GM12878 (cell line): ENCODE measurements around the gene TGFB1. TPM values are rescaled to one million over a fixed set of nuclear protein-coding genes. Genes with fewer than 3 reads are reported as not detected.

ENCODE experiments used
- CBFB ChIP-seq: IDR thresholded peaks from 2 replicates; pipeline ENCODE4 v1.6.1; 2016; ENCODE audit warnings: antibody characterized with exemption, low read depth
- CHD4 ChIP-seq: fragments of 200-600 bp; sonication (generic); IDR thresholded peaks from 2 replicates; pipeline ENCODE4 v1.6.1; 2016; ENCODE audit warnings: mild to moderate bottlenecking
- DPF2 ChIP-seq: fragments of 450-650 bp; IDR thresholded peaks from 2 replicates; pipeline ENCODE4 v1.6.1; 2017; ENCODE audit warnings: mild to moderate bottlenecking
- HSF1 ChIP-seq: fragments of 150-350 bp; IDR thresholded peaks from 2 replicates; pipeline ENCODE4 v1.6.1; 2014; ENCODE audit warnings: mild to moderate bottlenecking, low read depth, low read length
- IRF3 ChIP-seq: fragments of 450-650 bp; IDR thresholded peaks from 2 replicates; pipeline ENCODE4 v1.6.1; 2014; ENCODE audit warnings: mild to moderate bottlenecking
- KDM1A ChIP-seq: fragments of 200-600 bp; sonication (generic); IDR thresholded peaks from 2 replicates; pipeline ENCODE4 v1.6.1; 2016; ENCODE audit warnings: borderline replicate concordance
- PML ChIP-seq: IDR thresholded peaks from 2 replicates; pipeline ENCODE4 v1.6.1; 2012; ENCODE audit warnings: low read length, inconsistent platforms
- STAT3 ChIP-seq: IDR thresholded peaks from 2 replicates; pipeline ENCODE4 v1.6.1; 2011; ENCODE audit warnings: low read depth, low read length, improper control_type of control experiment
- SUZ12 ChIP-seq: fragments of 200-600 bp; sonication (generic); IDR thresholded peaks from one replicate; pipeline ENCODE4 v1.6.1; 2018; ENCODE audit warnings: antibody characterized with exemption, mild to moderate bottlenecking; ENCODE audit not compliant: unreplicated experiment
- TCF12 ChIP-seq: IDR thresholded peaks from 2 replicates; pipeline ENCODE4 v1.6.1; 2011; ENCODE audit warnings: low read depth, mild to moderate bottlenecking, low read length
- TCF3 ChIP-seq: IDR thresholded peaks from 2 replicates; pipeline ENCODE4 v1.6.1; 2012; ENCODE audit warnings: low read depth, mild to moderate bottlenecking, low read length, borderline replicate concordance; ENCODE audit not compliant: insufficient read depth
- ZBTB11 ChIP-seq: fragments of 450-650 bp; formaldehyde crosslinking; IDR thresholded peaks from 2 replicates; pipeline ENCODE4 v1.5.0; 2022; ENCODE audit warnings: mild to moderate bottlenecking, missing genetic modification characterization
- ZNF217 ChIP-seq: fragments of 450-650 bp; IDR thresholded peaks from 2 replicates; pipeline ENCODE4 v1.6.1; 2017; ENCODE audit warnings: antibody characterized with exemption, mild to moderate bottlenecking
- polyA plus RNA-seq, 11 experiments: library from polyadenylated mRNA; depleted of rRNA in 4 of 11; unstranded in 6 of 11; stranded (reverse) in 5 of 11; fragments of >200 nt; fragmentation: Nextera tagmentation in 4 of 11; fragmentation: Illumina TruSeq in 1 of 11; extraction: Ambion mirVana in 4 of 11; extraction: Trizol in 1 of 11; gene quantifications; 1 replicate in 1 of 11; 2 replicates in 10 of 11; pipeline versions ENCODE4 v1.2.1 to v1.2.3, GENCODE V29; 2011 to 2016; ENCODE audit warnings: inconsistent platforms in 2 of 11, missing spikeins in 2 of 11, low read depth in 1 of 11
- total RNA-seq, 4 experiments: library from RNA; depleted of rRNA in 3 of 4; stranded (reverse); fragments of >200 nt in 3 of 4; fragmentation: Illumina TruSeq in 1 of 4; extraction: Trizol in 1 of 4; gene quantifications; 2 replicates each; pipeline versions ENCODE4 v1.2.1 to v1.2.3, GENCODE V29; 2013 to 2021

Gene TGFB1
- total and polyA plus RNA-seq, 10 of the 15 experiments (the other 5 are each of a cell fraction or from before 2014, with no cell fraction given), result 0.23 to 120 (median 10.9) TPM

- TF ChIP-seq ZBTB11 (CRISPR knock-in tag) (no peak), ZNF217 (no peak), SUZ12 (no peak), STAT3 (no peak), IRF3 (no peak), PML (peak; percentile 52; the same call in 1 of the 2 replicates), CHD4 (no peak), KDM1A (no peak), TCF12 (0 out of 2 replicates have a peak, but pooled peaks have one; percentile 30), DPF2 (no peak; the same call in 1 of the 2 replicates), TCF3 (no peak), HSF1 (no peak), CBFB (0 out of 2 replicates have a peak, but pooled peaks have one; percentile 5)
Measured at GRCh38 chr19:41325947-41326706, 27.6 kb downstream of the TGFB1 start (continued).
